NCI-H2171 treated with DMSO at 0.1 percent for 48 hours (cell line): ENCODE data around the gene MBNL1.
A peak's percentile ranks its signal among the peaks of the same experiment; 100 is the strongest.

Experiments used
- DNase-seq: peaks from one replicate; lab custom pipeline; 2025; lab: John Stamatoyannopoulos, UW

The MBNL1 gene

GRCh38 chr3:152298393-152299248 is 29.9 kb downstream of the MBNL1 start:
- peak; percentile 93 for DNase-seq

- DNase-seq: no peak
Measured at GRCh38 chr3:152299249-152299976, 30.7 kb downstream of the MBNL1 start.

- no peak for DNase-seq
Measured at GRCh38 chr3:152300029-152300731, 31.5 kb downstream of the MBNL1 start.

GRCh38 chr3:152301745-152302181 is 33.0 kb downstream of the MBNL1 start:
- DNase-seq: no peak

- no peak for DNase-seq
Measured at GRCh38 chr3:152302521-152303021, 33.8 kb downstream of the MBNL1 start.

GRCh38 chr3:152304160-152304559 is 35.4 kb downstream of the MBNL1 start:
- DNase-seq: no peak

GRCh38 chr3:152305075-152305474 is 36.3 kb downstream of the MBNL1 start:
- DNase-seq: no peak

GRCh38 chr3:152307829-152308474 is 39.2 kb downstream of the MBNL1 start:
- no peak for DNase-seq

- DNase-seq: no peak
Measured at GRCh38 chr3:152308475-152308844, 39.7 kb downstream of the MBNL1 start.

GRCh38 chr3:152309031-152309430 is 40.3 kb downstream of the MBNL1 start:
- no peak for DNase-seq

- DNase-seq: no peak
Measured at GRCh38 chr3:152309535-152310307, 41.0 kb downstream of the MBNL1 start.

- DNase-seq: no peak
Measured at GRCh38 chr3:152313430-152313829, 44.7 kb downstream of the MBNL1 start.

- DNase-seq: no peak
Measured at GRCh38 chr3:152313914-152314313, 45.2 kb downstream of the MBNL1 start.

GRCh38 chr3:152314677-152315353 is 46.1 kb downstream of the MBNL1 start:
- DNase-seq: no peak

GRCh38 chr3:152315623-152316022 is 46.9 kb downstream of the MBNL1 start:
- DNase-seq: no peak

GRCh38 chr3:152316318-152316717 is 47.6 kb downstream of the MBNL1 start:
- no peak for DNase-seq

GRCh38 chr3:152317184-152317583 is 48.5 kb downstream of the MBNL1 start:
- no peak for DNase-seq

- no peak for DNase-seq
Measured at GRCh38 chr3:152317956-152318355, 49.2 kb downstream of the MBNL1 start.

GRCh38 chr3:152318512-152318911 is 49.8 kb downstream of the MBNL1 start:
- no peak for DNase-seq

- DNase-seq: no peak
Measured at GRCh38 chr3:152319256-152319655, 50.5 kb downstream of the MBNL1 start.
